Transverse colon (tissue), 4 donors: Measurements from ENCODE around the gene HOXD10. TPM values are rescaled to one million over a fixed set of nuclear protein-coding genes. Genes with fewer than 3 reads are reported as not detected.

ENCODE experiments used
- DNase-seq: peaks from one replicate; pipeline ENCODE4 v3.0.0-alpha.2; 2019
- H3K27ac ChIP-seq, 4 donors: fragments of 200-600 bp; sonication (generic); 2 replicates each; pipeline ENCODE4 v1.5.1; 2016 to 2018; ENCODE audit warnings: inconsistent platforms in 4 of 4
- H3K27me3 ChIP-seq: fragments of 200-600 bp; sonication (generic); 2 replicates; pipeline ENCODE4 v1.5.1; 2017; ENCODE audit warnings: inconsistent platforms
- H3K36me3 ChIP-seq, 4 donors: fragments of 200-600 bp; sonication (generic); 2 replicates each; pipeline ENCODE4 v1.5.1; 2017 to 2019; ENCODE audit warnings: inconsistent platforms in 4 of 4
- H3K4me1 ChIP-seq, 4 donors: fragments of 200-600 bp; sonication (generic); 2 replicates each; pipeline ENCODE4 v1.5.1; 2017 to 2020; ENCODE audit warnings: inconsistent platforms in 4 of 4
- H3K4me3 ChIP-seq, 4 donors: fragments of 200-600 bp; sonication (generic); 1 replicate in 1 of 4; 2 replicates in 3 of 4; pipeline versions ENCODE4 v1.5.1 to v1.6.1; 2017 to 2019; ENCODE audit warnings: inconsistent platforms in 4 of 4
- H3K9me3 ChIP-seq, 2 donors: fragments of 200-600 bp; sonication (generic); 2 replicates each; pipeline ENCODE4 v1.5.1; 2017 to 2019; ENCODE audit warnings: inconsistent platforms in 2 of 2
- EP300 ChIP-seq: sonication (generic); formaldehyde crosslinking; IDR thresholded peaks from one replicate; pipeline ENCODE4 v1.6.1; 2017; ENCODE audit warnings: antibody characterized with exemption, low read depth
- POLR2A ChIP-seq: fragments of 450-650 bp; IDR thresholded peaks from one replicate; pipeline ENCODE4 v1.6.1; 2016; ENCODE audit warnings: antibody characterized with exemption, mild to moderate bottlenecking, moderate library complexity
- POLR2AphosphoS5 ChIP-seq, 3 donors: sonication (generic); formaldehyde crosslinking; IDR thresholded peaks; one replicate each; pipeline ENCODE4 v1.6.1; 2016; ENCODE audit warnings: antibody characterized with exemption in 3 of 3
- WGBS, 2 donors: methylation state at CpG; one replicate each; pipeline ENCODE4 v1.1.5; 2018; ENCODE audit warnings: low coverage in 1 of 2; 5-methylcytosine and 5-hydroxymethylcytosine counted together
- in situ Hi-C, 4 donors: fragments of 200-750 bp; cut with MboI; loops; one replicate each; pipeline versions ENCODE4 v1.15.0 to v1.15.1; 2017; ENCODE audit warnings: low sequenced_read_pairs in 3 of 4, low pct_ligation_motif_present in 1 of 4, low pct_unique_long_range_greater_than_20kb in 1 of 4
- intact Hi-C: fragments of 100-400 bp; cut with DNase I; formaldehyde crosslinking; loops from one replicate; pipeline ENCODE4 v1.15.1; 2023; ENCODE audit warnings: low total_unique reads
- total RNA-seq, 4 donors: library from RNA; depleted of rRNA; stranded (reverse); fragments of >200 nt; gene quantifications; one replicate each; pipeline ENCODE4 v1.1.0, GENCODE V29; 2016
- TF ChIP-seq, protein P1 (sequence below), 5 experiments: fragments of 200-600 bp in 3 of 5; fragments of 450-650 bp in 2 of 5; sonication (generic) in 3 of 5; IDR thresholded peaks; 1 replicate in 2 of 5; 2 replicates in 3 of 5; pipeline ENCODE4 v1.5.1; 2016 to 2017; ENCODE audit warnings: antibody characterized with exemption in 5 of 5, inconsistent platforms in 3 of 5, mild to moderate bottlenecking in 2 of 5, moderate library complexity in 1 of 5

HOXD10 gene
- total RNA-seq: 10 to 100 TPM in 2 of 4 donors, 1 to 10 TPM in 2; 1.1 to 25.1 (median 7.6) TPM

DNA sequence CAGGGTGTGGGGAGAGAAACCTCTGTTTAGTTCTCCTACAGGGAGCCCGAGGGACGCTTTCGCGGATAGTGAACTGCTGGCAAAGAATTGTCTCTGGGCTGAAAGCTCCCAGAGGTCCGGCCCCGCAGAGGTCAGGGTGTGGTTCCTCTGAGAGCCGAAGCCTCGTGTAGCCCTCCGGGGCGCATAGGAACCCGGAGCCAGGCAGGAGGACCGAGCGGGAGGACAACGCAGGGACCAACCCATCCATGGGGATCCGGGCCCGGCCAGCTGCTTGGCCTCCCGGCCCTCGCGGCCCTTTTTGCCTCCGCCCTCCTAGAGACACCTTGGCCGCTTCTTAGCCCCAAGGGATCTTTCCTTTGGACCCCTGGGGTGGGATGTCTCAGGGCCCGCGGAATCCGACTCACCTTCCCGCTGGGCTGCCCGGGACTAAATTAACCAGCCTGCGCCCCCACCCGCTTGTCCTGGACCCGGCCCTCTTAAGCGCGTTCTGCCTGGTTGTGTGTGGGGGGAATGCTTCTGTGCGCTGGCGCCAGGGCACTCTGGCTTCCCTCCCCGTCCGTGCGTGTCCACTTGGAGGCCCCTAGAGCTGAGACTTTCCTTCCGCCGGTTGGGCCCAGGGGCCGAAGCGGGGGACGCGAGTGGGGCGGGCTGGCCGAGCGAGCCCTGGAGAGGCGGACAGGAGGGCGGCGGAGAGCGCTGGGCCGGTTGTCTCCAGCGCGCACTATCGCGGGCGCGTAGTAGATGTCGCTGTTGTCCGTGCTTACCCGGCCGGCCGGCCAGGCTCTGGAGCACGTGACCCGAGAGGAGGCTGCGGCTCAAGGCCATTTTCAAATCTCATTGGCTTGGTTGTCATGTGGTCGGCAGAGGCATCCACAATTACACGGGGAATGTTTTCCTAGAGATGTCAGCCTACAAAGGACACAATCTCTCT, at the start of gene HOXD10:
TSS of gene HOXD10 (plus strand) at position 896 of the 931 bp plus-strand sequence. CDS start 56 bp downstream, outside the sequence.
- in situ Hi-C loops: loop anchor here in 3 of 4 donors (25.0 kb wide), 2 partner anchors 696 to 1021 kb away; no protein-coding TSS in a partner anchor
- DNase-seq: peak; percentile 75

DNA sequence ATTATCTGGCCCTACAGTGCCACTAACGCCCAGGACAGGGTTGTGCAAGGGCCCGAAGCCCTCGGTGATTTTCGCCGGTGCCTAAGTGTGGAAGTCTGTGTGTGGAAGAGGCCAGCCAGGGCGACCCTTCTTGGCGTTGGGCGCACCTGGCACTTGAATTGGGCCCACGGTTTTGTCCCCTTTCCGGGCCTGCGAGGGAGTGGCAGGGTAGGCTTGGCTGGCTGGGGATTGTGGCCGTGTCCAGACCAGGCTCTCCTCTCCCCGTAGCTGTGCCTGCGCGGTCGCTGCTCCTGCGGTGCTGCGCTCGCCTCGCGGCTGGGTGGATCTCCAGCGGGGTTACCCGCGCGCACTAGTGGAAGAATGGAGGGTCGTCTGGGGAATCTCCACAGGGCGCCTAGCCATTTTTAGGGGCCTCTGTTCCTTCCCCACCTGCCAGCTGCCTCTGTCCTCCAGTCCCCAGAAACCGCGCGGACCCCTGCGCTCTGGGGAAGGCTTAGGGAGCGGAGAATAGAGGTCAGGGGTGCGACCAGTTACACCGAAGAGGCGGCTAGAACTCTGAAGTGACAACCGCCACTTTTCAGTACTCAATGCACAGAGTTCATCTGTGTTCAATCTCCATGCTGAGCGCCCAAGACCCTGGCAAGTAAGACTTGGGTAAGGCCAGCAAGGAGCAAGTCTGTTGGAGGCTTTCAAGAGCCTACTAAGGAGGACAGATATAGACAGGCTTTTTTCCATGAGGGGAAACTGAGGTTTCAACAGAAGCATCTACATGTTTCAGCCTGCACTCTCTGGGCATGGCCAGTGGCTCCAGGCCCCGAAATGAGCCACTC, 48.8 kb upstream of the HOXD10 start:
- Histone ChIP-seq H3K36me3 (no peaks in the 10 kb centered on the region), H3K4me3 (peak overlapping the region in 3 of 4 donors; percentile 21 to 49 (median 27)), H3K9me3 (no peaks in the 10 kb centered on the region), H3K4me1 (peaks cover 11 to 20% (median 18%) of the 10 kb centered on the region in 4 donors), H3K27ac (no peak overlapping the region), H3K27me3 (peaks cover 100% of the 10 kb centered on the region)
- no peak for DNase-seq
- intact Hi-C loops: no loop called here
- 12 to 60% methylated on average over 1 to 38 of the region's 38 CpGs for WGBS, 2 donors
- in situ Hi-C loops: no loop called here
- TF ChIP-seq, protein P1, sequence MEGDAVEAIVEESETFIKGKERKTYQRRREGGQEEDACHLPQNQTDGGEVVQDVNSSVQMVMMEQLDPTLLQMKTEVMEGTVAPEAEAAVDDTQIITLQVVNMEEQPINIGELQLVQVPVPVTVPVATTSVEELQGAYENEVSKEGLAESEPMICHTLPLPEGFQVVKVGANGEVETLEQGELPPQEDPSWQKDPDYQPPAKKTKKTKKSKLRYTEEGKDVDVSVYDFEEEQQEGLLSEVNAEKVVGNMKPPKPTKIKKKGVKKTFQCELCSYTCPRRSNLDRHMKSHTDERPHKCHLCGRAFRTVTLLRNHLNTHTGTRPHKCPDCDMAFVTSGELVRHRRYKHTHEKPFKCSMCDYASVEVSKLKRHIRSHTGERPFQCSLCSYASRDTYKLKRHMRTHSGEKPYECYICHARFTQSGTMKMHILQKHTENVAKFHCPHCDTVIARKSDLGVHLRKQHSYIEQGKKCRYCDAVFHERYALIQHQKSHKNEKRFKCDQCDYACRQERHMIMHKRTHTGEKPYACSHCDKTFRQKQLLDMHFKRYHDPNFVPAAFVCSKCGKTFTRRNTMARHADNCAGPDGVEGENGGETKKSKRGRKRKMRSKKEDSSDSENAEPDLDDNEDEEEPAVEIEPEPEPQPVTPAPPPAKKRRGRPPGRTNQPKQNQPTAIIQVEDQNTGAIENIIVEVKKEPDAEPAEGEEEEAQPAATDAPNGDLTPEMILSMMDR (IDR thresholded peaks at IDR 0.05): no peak
- TF ChIP-seq POLR2A: no peak
- no peak for TF ChIP-seq POLR2AphosphoS5 (IDR thresholded peaks at IDR 0.05)
- no peak for TF ChIP-seq EP300

More for the DNA sequence above, at the start of gene HOXD10:
- H3K4me3 ChIP-seq: peak within 1 kb of the TSS in 3 of 4 donors; percentile 15 to 24 (median 22)
- H3K27me3 ChIP-seq: peaks cover 100% of the 10 kb centered on the region
- intact Hi-C loops: no loop called here
- TF ChIP-seq, protein P1 (IDR thresholded peaks at IDR 0.05): peak; percentile 14 to 43 (median 28)
- TF ChIP-seq POLR2AphosphoS5 (IDR thresholded peaks at IDR 0.05) (peak; percentile 40 to 80 (median 63)), POLR2A (peak; percentile 69), EP300 (no peak)
- H3K36me3 ChIP-seq: no peaks in the 10 kb centered on the region
- H3K27ac ChIP-seq: peak within 1 kb of the TSS; percentile 24 to 77 (median 68)
- H3K9me3 ChIP-seq: no peaks in the 10 kb centered on the region
- 16% methylated on average over 43 of the region's 66 CpGs; no CpG with 5 or more reads in 1 of the 2 donors for WGBS, 2 donors
- H3K4me1 ChIP-seq: peaks cover 0 to 10% (median 3%) of the 10 kb centered on the region in 4 donors

DNA sequence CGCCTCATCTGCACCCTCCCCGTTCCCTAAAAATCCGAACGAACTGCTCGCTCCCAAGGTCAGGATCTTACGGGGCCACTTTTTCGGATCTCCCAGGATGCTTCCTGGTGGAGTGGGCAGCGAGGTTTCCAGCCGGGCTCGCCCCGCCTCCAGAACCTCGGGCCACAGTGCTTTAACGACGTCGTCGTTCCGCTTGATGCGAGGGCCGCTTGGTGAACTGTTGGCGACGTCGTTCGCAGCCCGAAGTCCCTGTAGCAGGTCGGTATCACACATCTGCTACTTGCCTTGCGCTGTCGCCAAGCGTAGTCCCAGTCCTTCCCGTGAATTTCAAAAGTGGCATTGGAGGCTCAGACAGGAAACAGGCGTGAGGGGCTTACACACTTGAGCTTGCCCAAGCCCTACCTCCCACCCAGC, 48.2 kb upstream of the HOXD10 start:
- Histone ChIP-seq H3K27ac (no peak overlapping the region), H3K4me3 (peak overlapping the region in 1 of 4 donors; percentile 12), H3K36me3 (no peaks in the 10 kb centered on the region), H3K4me1 (peaks cover 11 to 20% (median 18%) of the 10 kb centered on the region in 4 donors), H3K9me3 (no peaks in the 10 kb centered on the region), H3K27me3 (peaks cover 100% of the 10 kb centered on the region)
- DNase-seq: no peak
- in situ Hi-C loops (no loop called here), intact Hi-C loops (no loop called here)
- TF ChIP-seq EP300 (no peak), POLR2AphosphoS5 (IDR thresholded peaks at IDR 0.05) (no peak), POLR2A (no peak)
- TF ChIP-seq, protein P1 (IDR thresholded peaks at IDR 0.05): no peak
- 9% methylated on average over 30 of the region's 30 CpGs; no CpG with 5 or more reads in 1 of the 2 donors for WGBS, 2 donors
